Omental fat pad (tissue), 4 donors: Measurements from ENCODE around the gene SERTAD3. TPM values are rescaled to one million over a fixed set of nuclear protein-coding genes. Genes with fewer than 3 reads are reported as not detected.
"Not testable (repeated sequence)": the region's sequence is repeated elsewhere in the genome, so short reads cannot be mapped to it uniquely, and the experiment has no call there.

Experiments
- ATAC-seq: fragments of 150-250 bp; one replicate; pipeline ENCODE4 v1.9.1; 2016; ENCODE audit warnings: mild to moderate bottlenecking, moderate library complexity; ENCODE audit not compliant: low FRiP score
- DNase-seq: peaks from one replicate; pipeline ENCODE4 v3.0.0-alpha.2; 2019; ENCODE audit warnings: low spot score
- total RNA-seq, 4 donors: library from RNA; depleted of rRNA; stranded (reverse); fragments of >200 nt; gene quantifications; one replicate each; pipeline ENCODE4 v1.1.0, GENCODE V29; 2016
- TF ChIP-seq, protein P1 (sequence below), 3 donors: fragments of 450-650 bp; IDR thresholded peaks; one replicate each; pipeline ENCODE4 v1.5.1; 2016 to 2017; ENCODE audit warnings: antibody characterized with exemption in 3 of 3, mild to moderate bottlenecking in 3 of 3, moderate library complexity in 2 of 3

Gene SERTAD3
- total RNA-seq, 4 donors from 2014 or later, result 18.5 to 37.3 (median 23.7) TPM

DNA sequence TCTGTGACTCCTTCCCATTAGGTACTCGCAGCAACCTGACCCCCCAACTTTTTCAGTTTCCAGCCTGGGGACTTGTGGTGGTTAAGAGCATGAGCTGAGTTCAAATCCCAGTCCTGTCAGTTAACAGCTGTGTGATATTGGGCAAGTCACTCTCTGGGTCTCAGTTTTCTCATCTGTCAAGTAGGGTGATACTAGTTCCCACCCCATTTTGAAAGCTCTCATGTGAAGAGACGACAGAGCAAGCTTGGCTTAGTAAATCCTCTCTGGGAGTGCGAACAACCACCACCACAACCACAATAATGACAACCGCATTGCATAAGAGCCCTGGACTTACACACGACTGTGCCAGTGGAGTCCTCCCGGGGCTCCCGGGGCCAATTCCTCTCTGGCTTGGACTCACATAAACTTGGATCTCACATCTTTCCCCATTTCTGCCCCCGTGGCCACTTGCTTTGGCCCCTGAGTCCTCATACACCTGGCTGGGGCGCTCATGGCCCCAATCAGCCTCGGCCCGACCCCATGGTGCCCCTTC lies 21.0 kb upstream of the SERTAD3 start:
- DNase-seq, result no peak
- peak; percentile 7 for ATAC-seq
- TF ChIP-seq, protein P1, sequence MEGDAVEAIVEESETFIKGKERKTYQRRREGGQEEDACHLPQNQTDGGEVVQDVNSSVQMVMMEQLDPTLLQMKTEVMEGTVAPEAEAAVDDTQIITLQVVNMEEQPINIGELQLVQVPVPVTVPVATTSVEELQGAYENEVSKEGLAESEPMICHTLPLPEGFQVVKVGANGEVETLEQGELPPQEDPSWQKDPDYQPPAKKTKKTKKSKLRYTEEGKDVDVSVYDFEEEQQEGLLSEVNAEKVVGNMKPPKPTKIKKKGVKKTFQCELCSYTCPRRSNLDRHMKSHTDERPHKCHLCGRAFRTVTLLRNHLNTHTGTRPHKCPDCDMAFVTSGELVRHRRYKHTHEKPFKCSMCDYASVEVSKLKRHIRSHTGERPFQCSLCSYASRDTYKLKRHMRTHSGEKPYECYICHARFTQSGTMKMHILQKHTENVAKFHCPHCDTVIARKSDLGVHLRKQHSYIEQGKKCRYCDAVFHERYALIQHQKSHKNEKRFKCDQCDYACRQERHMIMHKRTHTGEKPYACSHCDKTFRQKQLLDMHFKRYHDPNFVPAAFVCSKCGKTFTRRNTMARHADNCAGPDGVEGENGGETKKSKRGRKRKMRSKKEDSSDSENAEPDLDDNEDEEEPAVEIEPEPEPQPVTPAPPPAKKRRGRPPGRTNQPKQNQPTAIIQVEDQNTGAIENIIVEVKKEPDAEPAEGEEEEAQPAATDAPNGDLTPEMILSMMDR (IDR thresholded peaks at IDR 0.05), result no peak

DNA sequence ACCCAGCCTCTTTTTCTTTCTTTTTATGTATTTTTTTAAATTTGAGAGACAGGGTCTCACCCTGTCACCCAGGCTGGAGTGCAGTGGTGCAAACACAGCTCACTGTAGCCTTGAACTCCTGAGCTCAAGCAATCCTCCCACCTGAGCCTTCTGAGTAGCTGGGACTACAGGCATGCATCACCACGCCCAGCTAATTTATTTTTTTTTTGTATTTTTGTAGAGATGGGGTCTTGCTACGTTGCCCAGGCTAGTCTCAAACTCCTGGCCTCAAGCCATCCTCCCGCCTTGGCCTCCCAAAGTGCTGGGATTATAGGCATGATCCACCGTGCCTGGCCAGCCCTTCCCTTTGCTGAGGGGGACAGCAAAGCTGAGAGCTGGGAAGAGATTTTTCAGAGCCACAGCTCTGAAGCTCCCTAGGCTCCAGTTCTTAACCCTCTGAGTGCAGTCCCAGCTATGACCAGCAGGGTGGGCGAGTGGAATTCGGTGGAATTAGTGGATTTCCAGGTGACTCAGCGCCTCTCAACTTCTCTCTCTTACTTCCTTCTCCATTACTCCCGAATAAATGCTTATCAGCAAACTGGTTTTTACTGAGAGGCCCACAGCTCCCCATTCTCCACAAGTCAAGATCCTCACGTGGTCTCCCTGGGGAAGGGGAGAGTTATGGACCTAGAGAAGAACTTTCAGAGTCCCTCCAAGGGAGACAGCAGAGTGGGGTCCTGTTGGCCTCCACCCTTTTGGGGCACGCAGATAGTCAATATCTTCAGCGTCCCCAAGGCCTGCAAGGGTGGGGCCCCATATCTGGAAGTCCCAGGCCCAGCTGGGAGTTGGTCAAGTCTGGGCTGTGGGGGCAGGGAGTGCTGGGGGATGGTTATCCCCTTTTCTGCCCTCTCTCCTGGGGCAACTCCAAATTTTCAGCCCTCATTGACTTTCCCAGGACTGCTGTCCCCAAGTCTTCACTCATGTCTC lies 20.2 kb upstream of the SERTAD3 start:
- TF ChIP-seq, protein P1 (IDR thresholded peaks at IDR 0.05), result peak in 2 of 3 donors; percentile 14 to 34
- ATAC-seq (peak; percentile 28), DNase-seq (peak; percentile 99)

DNA sequence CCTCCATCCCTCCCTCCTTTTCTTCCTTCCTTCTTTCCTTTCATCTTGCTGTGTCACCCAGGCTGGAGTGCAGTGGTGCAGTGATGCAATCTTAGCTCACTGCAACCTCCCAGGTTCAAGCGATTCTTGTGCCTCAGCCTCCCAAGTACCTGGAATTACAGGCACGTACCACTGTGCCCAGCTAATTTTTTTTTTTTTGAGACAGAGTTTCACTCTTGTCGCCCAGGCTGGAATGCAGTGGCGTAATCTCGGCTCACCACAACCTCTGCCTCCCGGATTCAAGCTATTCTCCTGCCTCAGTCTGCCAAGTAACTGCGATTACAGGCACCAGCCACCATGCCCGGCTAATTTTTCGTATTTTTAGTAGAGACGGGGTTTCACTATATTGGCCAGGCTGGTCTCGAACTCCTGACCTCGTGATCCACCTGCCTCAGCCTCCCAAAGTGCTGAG lies 19.5 kb upstream of the SERTAD3 start:
- not testable (repeated sequence) for ATAC-seq, DNase-seq

DNA sequence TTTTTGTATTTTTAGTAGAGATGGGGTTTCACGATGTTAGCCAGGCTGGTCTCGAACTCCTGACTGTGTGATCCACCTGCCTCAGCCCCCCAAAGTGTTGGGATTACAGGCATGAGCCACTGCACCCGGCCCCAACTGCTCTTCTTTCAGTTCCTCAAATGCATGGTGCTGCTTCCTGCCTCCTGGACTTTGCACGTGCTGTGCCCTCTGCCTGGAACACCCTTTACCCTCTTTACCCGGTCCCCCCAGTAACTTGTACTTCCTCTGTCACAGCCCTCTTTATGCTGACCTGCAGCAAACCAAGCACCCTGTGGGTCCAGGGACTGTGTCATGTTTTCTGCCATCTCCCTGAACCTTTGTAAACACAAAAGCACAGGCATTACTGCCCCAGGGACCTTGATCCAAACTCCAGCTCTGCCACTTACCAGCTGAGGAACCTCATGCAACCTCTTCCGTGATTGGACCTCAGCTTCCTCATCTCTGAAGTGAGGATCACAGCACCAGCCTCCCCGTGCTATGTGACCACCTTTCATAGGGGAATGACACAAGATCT lies 17.6 kb upstream of the SERTAD3 start:
- ATAC-seq (no peak), DNase-seq (no peak)
- TF ChIP-seq, protein P1 (IDR thresholded peaks at IDR 0.05), result no peak

DNA sequence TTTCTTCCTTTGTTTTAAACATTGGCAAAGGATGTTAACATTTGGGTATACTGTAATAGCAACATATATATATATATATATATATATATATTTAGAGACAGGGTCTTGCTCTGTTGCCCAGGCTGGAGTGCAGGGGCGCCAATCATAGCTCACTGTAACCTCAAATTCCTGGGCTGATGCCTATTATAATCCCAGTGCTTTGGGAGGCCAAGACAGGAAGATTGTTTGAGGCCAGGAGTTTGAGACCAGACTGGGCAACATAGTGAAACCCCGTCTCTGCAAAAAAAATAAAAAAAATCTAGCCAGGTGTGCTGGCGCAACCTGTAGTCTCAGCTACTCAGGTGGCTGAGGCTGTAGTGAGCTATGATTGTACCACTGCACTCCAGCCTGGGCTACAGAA lies 16.1 kb upstream of the SERTAD3 start:
- ATAC-seq (no peak), DNase-seq (no peak)
- TF ChIP-seq, protein P1 (IDR thresholded peaks at IDR 0.05), result no peak

DNA sequence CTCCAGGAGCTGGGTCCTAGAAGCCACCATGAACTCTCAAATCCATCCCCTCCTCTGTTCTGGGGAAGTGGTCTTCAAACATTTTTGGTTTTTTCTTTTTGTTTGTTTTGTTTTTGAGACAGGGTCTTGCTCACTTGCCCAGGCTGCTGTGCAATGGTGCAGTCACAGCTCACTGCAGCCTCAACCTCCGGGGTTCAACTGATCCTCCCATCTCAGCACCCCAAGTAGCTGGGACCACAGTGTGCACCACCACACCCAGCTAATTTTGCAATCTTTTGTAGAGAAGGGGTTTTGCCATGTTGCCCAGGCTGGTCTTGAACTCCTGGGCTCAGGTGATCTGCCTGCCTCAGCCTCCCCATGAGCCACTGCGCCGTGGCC lies 14.5 kb upstream of the SERTAD3 start:
- ATAC-seq (no peak), DNase-seq (no peak)
- TF ChIP-seq, protein P1 (IDR thresholded peaks at IDR 0.05), result no peak

DNA sequence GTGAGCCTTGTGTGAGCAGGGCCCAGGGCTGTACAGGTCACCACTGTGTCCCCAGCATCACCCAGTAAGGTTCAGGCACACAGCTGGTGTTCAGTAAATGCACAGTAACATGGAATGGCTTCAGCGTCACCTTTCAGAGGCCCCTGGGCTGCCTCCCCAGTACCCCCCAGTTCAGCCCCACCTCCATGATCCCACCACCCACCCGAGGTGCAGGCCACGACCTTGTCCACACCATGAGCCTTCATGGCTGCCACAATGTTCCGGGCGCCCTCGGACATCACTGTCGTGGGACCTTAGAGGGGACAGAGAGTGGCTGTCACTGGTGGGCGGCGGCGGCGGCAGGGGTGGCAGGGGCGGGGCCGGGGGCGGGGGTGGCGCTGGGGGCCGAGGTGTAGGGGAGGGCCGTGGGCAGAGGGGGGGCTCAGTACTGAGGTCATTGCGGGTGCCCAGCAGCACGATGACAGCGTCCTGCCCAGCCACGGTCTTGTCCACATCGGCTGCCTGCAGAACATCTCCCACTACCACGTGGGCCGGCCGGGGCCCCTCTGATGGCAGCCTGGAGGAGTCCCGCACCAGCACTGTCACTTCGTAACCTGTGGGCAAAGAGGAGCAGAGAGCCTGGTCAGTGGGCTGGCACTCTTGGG lies 13.9 kb upstream of the SERTAD3 start:
- ATAC-seq (no peak), DNase-seq (no peak)
- TF ChIP-seq, protein P1 (IDR thresholded peaks at IDR 0.05), result no peak
